Trophoblast cell (in vitro differentiated cells and primary cell): Measurements from ENCODE around the gene PSMD6.

ENCODE experiments used
- DNase-seq, 2 donors: peaks; one replicate each; pipeline ENCODE4 v3.0.0-alpha.2; 2016
- H2AFZ ChIP-seq: 2 replicates; pipeline ENCODE4 v1.6.1; 2013; ENCODE audit warnings: low read length, moderate library complexity, mild to moderate bottlenecking; ENCODE audit not compliant: insufficient read depth, poor library complexity
- H2AK5ac ChIP-seq: 2 replicates; pipeline ENCODE4 v1.6.1; 2013; ENCODE audit warnings: mild to moderate bottlenecking, low read length
- H2BK120ac ChIP-seq: 2 replicates; pipeline ENCODE4 v1.6.1; 2013; ENCODE audit warnings: low read length, mild to moderate bottlenecking, moderate library complexity; ENCODE audit not compliant: insufficient read depth, poor library complexity
- H2BK12ac ChIP-seq: 2 replicates; pipeline ENCODE4 v1.6.1; 2013; ENCODE audit warnings: mild to moderate bottlenecking, low read length, moderate library complexity
- H2BK5ac ChIP-seq: 2 replicates; pipeline ENCODE4 v1.6.1; 2013; ENCODE audit warnings: low read length, low read depth, moderate library complexity, mild to moderate bottlenecking; ENCODE audit not compliant: poor library complexity
- H3K14ac ChIP-seq: 2 replicates; pipeline ENCODE4 v1.6.1; 2013; ENCODE audit warnings: mild to moderate bottlenecking, low read length
- H3K18ac ChIP-seq: 2 replicates; pipeline ENCODE4 v1.6.1; 2013; ENCODE audit warnings: mild to moderate bottlenecking, low read length
- H3K23ac ChIP-seq: 2 replicates; pipeline ENCODE4 v1.6.1; 2013; ENCODE audit warnings: low read length
- H3K27ac ChIP-seq: 2 replicates; pipeline ENCODE4 v1.5.1; 2013; ENCODE audit warnings: low read depth, mild to moderate bottlenecking, inconsistent platforms, low read length, moderate library complexity
- H3K27me3 ChIP-seq: 2 replicates; pipeline ENCODE4 v1.6.1; 2013; ENCODE audit warnings: inconsistent platforms, mild to moderate bottlenecking, low read length, moderate library complexity; ENCODE audit not compliant: insufficient read depth
- H3K36me3 ChIP-seq, 2 experiments: 1 replicate in 1 of 2; 2 replicates in 1 of 2; pipeline ENCODE4 v1.6.1; 2013; ENCODE audit warnings: low read length in 2 of 2, mild to moderate bottlenecking in 2 of 2, moderate library complexity in 1 of 2; ENCODE audit not compliant: insufficient read depth in 2 of 2, control insufficient read depth in 1 of 2
- H3K4ac ChIP-seq: 2 replicates; pipeline ENCODE4 v1.6.1; 2013; ENCODE audit warnings: low read depth, mild to moderate bottlenecking, low read length, moderate library complexity
- H3K4me1 ChIP-seq, 2 experiments: 1 replicate in 1 of 2; 2 replicates in 1 of 2; pipeline ENCODE4 v1.6.1; 2013; ENCODE audit warnings: low read length in 2 of 2, mild to moderate bottlenecking in 2 of 2, moderate library complexity in 1 of 2; ENCODE audit not compliant: insufficient read depth in 2 of 2, control insufficient read depth in 1 of 2
- H3K4me2 ChIP-seq: 2 replicates; pipeline ENCODE4 v1.6.1; 2013; ENCODE audit warnings: inconsistent platforms, mild to moderate bottlenecking, low read length, moderate library complexity
- H3K4me3 ChIP-seq: 2 replicates; pipeline ENCODE4 v1.5.1; 2013; ENCODE audit warnings: mild to moderate bottlenecking, low read depth, low read length, inconsistent platforms
- H3K79me1 ChIP-seq: one replicate; pipeline ENCODE4 v1.6.1; 2013; ENCODE audit warnings: low read length
- H3K79me2 ChIP-seq: 2 replicates; pipeline ENCODE4 v1.6.1; 2013; ENCODE audit warnings: low read length, mild to moderate bottlenecking; ENCODE audit not compliant: control insufficient read depth, insufficient read depth, poor library complexity
- H3K9ac ChIP-seq: 2 replicates; pipeline ENCODE4 v1.6.1; 2013; ENCODE audit warnings: mild to moderate bottlenecking, low read length
- H3K9me3 ChIP-seq: 2 replicates; pipeline ENCODE4 v1.6.1; 2013; ENCODE audit warnings: low read depth, mild to moderate bottlenecking, control low read depth, inconsistent platforms, low read length; ENCODE audit not compliant: insufficient read depth
- H4K12ac ChIP-seq: 2 replicates; pipeline ENCODE4 v1.6.1; 2013; ENCODE audit warnings: low read depth, mild to moderate bottlenecking, low read length, moderate library complexity
- H4K8ac ChIP-seq: 2 replicates; pipeline ENCODE4 v1.6.1; 2013; ENCODE audit warnings: low read depth, mild to moderate bottlenecking, low read length, moderate library complexity
- H4K91ac ChIP-seq: one replicate; pipeline ENCODE4 v1.6.1; 2013; ENCODE audit warnings: low read depth, mild to moderate bottlenecking, low read length, moderate library complexity
- WGBS: extraction: QIAGEN DNeasy Blood & Tissue Kit; methylation state at CpG from one replicate; pipeline ENCODE4 v1.1.7; 2013; ENCODE audit warnings: missing lambda C conversion rate; ENCODE audit not compliant: insufficient read length, insufficient coverage; ENCODE audit errors: extremely low coverage; 5-methylcytosine and 5-hydroxymethylcytosine counted together

The PSMD6 gene

DNA sequence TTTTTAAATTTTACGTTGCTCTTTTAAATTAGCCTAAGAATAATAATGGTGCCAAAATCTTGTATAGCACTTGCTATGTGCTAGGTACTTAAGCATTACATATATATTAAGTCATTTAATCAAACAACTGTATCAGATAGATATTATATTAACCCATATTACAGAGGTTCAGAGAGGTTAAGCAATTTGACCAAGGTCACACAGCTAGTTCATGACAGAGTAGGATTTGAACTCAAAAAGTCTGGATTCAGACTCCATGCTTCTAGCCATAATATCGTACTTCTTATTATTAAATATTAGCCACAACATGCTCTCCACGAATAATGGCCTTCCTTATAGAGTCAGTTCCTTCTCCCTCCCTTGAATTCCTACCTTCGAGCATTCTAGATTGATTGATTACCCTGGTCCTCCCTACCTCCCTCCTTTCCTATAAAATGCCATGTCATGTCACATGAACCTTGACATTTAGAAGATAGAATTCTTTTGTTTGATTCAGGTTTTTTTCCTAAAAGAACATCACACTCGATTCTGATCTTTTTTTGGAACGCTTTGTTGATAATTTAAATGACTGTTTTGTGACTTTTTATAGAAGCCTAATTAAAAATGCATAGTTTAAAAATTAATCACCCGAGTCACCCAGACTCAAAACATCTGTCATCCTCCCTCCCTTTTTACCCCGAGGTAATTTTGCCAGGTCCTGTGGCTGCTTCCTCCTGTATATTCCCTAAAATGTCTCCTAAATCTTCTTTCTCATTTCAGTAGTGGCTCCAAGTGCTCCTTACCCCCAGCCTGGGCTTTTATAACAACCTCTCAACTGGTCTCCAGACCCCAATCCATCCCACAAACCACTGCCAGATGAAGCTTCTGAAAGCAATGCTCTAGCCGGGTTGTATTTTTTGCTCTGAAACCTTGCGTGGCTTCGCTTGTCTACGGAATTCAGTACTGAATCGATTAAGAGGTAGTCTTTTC, 8.5 kb upstream of the PSMD6 start:
- no CpG with 5 or more reads among the region's 13 CpGs for WGBS
- Histone ChIP-seq H3K9me3 (peaks cover 2% of the 10 kb centered on the region), H2BK5ac (peak overlapping the region; percentile 3), H2BK120ac (peak overlapping the region; percentile 74), H2BK12ac (peak overlapping the region; percentile 19), H3K9ac (no peak overlapping the region), H4K12ac (no peak overlapping the region), H4K91ac (peak overlapping the region; percentile 19), H2AFZ (no peak overlapping the region), H3K4ac (no peak overlapping the region), H3K4me3 (no peak overlapping the region), H3K23ac (no peak overlapping the region), H3K27me3 (no peaks in the 10 kb centered on the region), H3K27ac (peak overlapping the region; percentile 43), H3K36me3 (no peaks in the 10 kb centered on the region), H3K14ac (no peak overlapping the region), H3K4me2 (no peak overlapping the region), H3K18ac (no peak overlapping the region), H4K8ac (peak overlapping the region; percentile 6), H3K79me2 (no peaks in the 10 kb centered on the region), H3K79me1 (peaks cover 5% of the 10 kb centered on the region), H3K4me1 (no peaks in the 10 kb centered on the region), H2AK5ac (no peak overlapping the region)
- no peak for DNase-seq

DNA sequence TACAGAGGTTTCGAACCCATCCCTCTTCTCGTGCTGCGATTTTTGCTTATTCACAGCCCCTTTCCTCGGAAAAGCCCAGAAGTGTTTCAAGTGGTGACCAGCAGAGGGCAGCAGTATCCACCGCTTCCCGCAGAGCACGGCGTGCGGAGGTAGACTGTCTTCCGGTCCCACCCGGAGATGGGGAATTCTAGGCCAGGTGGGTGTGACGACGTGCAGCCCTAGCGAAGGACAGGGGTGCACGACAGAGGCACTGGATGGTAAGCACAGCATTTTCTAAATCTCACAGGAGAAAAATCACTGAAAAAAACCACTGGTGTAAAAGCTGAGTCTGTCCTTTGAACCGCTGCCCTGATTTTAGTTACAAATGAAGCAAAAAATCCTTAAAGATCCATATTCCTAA, 7.4 kb upstream of the PSMD6 start:
- H2BK120ac ChIP-seq, result no peak overlapping the region
- no peak overlapping the region for H2BK12ac ChIP-seq
- H2AK5ac ChIP-seq, result no peak overlapping the region
- H3K79me2 ChIP-seq, result no peaks in the 10 kb centered on the region
- H3K27me3 ChIP-seq, result no peaks in the 10 kb centered on the region
- H3K4ac ChIP-seq, result no peak overlapping the region
- no peak overlapping the region for H3K4me3 ChIP-seq
- peak; percentile 56 to 83 for DNase-seq
- no peak overlapping the region for H3K18ac ChIP-seq
- no peak overlapping the region for H3K14ac ChIP-seq
- no peak overlapping the region for H4K12ac ChIP-seq
- H3K36me3 ChIP-seq, result no peaks in the 10 kb centered on the region
- peak overlapping the region; percentile 62 for H3K4me2 ChIP-seq
- no peak overlapping the region for H3K9ac ChIP-seq
- no peaks in the 10 kb centered on the region for H3K4me1 ChIP-seq
- no peak overlapping the region for H4K91ac ChIP-seq
- no CpG with 5 or more reads among the region's 16 CpGs for WGBS
- peak overlapping the region; percentile 3 for H2BK5ac ChIP-seq
- no peak overlapping the region for H2AFZ ChIP-seq
- peak overlapping the region; percentile 1 for H4K8ac ChIP-seq
- H3K23ac ChIP-seq, result no peak overlapping the region
- H3K27ac ChIP-seq, result no peak overlapping the region
- peaks cover 5% of the 10 kb centered on the region for H3K79me1 ChIP-seq
- peaks cover 2% of the 10 kb centered on the region for H3K9me3 ChIP-seq

- Histone ChIP-seq H4K91ac (no peak overlapping the region), H3K14ac (no peak overlapping the region), H2BK12ac (peak overlapping the region; percentile 39), H3K18ac (no peak overlapping the region), H2AFZ (no peak overlapping the region), H3K27ac (no peak overlapping the region), H4K8ac (no peak overlapping the region), H3K9me3 (peaks cover 2% of the 10 kb centered on the region), H3K23ac (no peak overlapping the region), H2BK5ac (no peak overlapping the region), H3K36me3 (no peaks in the 10 kb centered on the region), H2AK5ac (no peak overlapping the region), H3K79me1 (peaks cover 5% of the 10 kb centered on the region), H3K79me2 (no peaks in the 10 kb centered on the region), H3K27me3 (no peaks in the 10 kb centered on the region), H3K4me3 (no peak overlapping the region), H3K4ac (no peak overlapping the region), H4K12ac (no peak overlapping the region), H3K4me1 (no peaks in the 10 kb centered on the region), H3K4me2 (no peak overlapping the region), H3K9ac (no peak overlapping the region), H2BK120ac (no peak overlapping the region)
- DNase-seq, result no peak
- no CpG with 5 or more reads among the region's 4 CpGs for WGBS
Measured at GRCh38 chr3:64029287-64029686, 6.0 kb upstream of the PSMD6 start.

- no peak overlapping the region for H3K14ac ChIP-seq
- H3K9me3 ChIP-seq, result no peaks in the 10 kb centered on the region
- H4K8ac ChIP-seq, result no peak overlapping the region
- H4K91ac ChIP-seq, result no peak overlapping the region
- WGBS, result no CpG with 5 or more reads among the region's 3 CpGs
- H2BK5ac ChIP-seq, result no peak overlapping the region
- H3K27ac ChIP-seq, result no peak overlapping the region
- no peaks in the 10 kb centered on the region for H3K4me1 ChIP-seq
- no peak overlapping the region for H3K18ac ChIP-seq
- no peak overlapping the region for H3K4me2 ChIP-seq
- no peak overlapping the region for H4K12ac ChIP-seq
- H2BK120ac ChIP-seq, result no peak overlapping the region
- H3K79me1 ChIP-seq, result peaks cover 5% of the 10 kb centered on the region
- no peak overlapping the region for H2AFZ ChIP-seq
- H2BK12ac ChIP-seq, result peak overlapping the region; percentile 39
- no peak overlapping the region for H3K23ac ChIP-seq
- H3K36me3 ChIP-seq, result no peaks in the 10 kb centered on the region
- no peak overlapping the region for H3K9ac ChIP-seq
- H3K4me3 ChIP-seq, result no peak overlapping the region
- no peaks in the 10 kb centered on the region for H3K79me2 ChIP-seq
- no peak overlapping the region for H2AK5ac ChIP-seq
- no peaks in the 10 kb centered on the region for H3K27me3 ChIP-seq
- DNase-seq, result no peak
- no peak overlapping the region for H3K4ac ChIP-seq
Measured at GRCh38 chr3:64028754-64029153, 5.5 kb upstream of the PSMD6 start.
